ENCODE data around the gene UBB.

The UBB gene

DNA sequence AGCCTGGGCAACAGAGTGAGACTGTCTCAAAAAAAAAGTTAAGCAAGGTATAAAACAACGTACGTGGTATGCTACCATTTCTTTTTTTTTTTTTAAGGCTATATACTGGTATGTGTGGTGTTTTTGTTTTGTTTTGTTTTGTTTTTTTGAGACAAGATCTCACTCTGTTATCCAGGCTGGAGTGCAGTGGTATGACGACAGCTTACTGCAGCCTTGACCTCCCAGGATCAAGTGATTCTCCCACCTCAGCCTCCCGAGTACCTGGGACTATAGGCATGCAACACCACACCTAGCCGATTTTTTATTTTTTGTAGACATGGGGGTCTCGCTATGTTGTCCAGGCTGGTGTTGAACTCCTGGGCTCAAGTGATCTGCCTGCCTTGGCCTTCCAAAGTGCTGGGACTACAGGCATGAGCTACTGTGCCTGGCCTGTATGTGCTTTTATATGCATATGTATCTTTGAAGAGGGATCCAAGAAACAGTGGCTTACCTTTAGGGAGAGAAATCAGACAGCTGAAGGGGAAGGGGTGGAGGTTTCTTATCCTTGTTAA, 34.1 kb upstream of the UBB start:
- no peaks in the 10 kb centered on the region for H3K27me3 ChIP-seq (ENCODE audit: insufficient read depth, low read length, poor library complexity)
- ATAC-seq (ENCODE audit: insufficient read depth, low read depth) = no peak
- no peak overlapping the region for H3K27ac ChIP-seq (ENCODE audit: low read length)
- no peak overlapping the region for H3K4me3 ChIP-seq (ENCODE audit: low read depth in 1 of 2, low read length in 2 of 2)
- H4K20me1 ChIP-seq (ENCODE audit: insufficient read depth, low read length) = peaks cover 12% of the 10 kb centered on the region; the same call in 1 of the 2 replicates
- peaks cover 25% of the 10 kb centered on the region for H3K79me2 ChIP-seq (ENCODE audit: insufficient read depth, low read length)
- H3K9ac ChIP-seq (ENCODE audit: low read depth, low read length) = no peak overlapping the region
- no peak overlapping the region for H2AFZ ChIP-seq (ENCODE audit: low read depth, low read length)
- DNase-seq = no peak
- no peaks in the 10 kb centered on the region for H3K9me3 ChIP-seq (ENCODE audit: insufficient read depth, low read length, severe bottlenecking)
- TF ChIP-seq, protein P1, sequence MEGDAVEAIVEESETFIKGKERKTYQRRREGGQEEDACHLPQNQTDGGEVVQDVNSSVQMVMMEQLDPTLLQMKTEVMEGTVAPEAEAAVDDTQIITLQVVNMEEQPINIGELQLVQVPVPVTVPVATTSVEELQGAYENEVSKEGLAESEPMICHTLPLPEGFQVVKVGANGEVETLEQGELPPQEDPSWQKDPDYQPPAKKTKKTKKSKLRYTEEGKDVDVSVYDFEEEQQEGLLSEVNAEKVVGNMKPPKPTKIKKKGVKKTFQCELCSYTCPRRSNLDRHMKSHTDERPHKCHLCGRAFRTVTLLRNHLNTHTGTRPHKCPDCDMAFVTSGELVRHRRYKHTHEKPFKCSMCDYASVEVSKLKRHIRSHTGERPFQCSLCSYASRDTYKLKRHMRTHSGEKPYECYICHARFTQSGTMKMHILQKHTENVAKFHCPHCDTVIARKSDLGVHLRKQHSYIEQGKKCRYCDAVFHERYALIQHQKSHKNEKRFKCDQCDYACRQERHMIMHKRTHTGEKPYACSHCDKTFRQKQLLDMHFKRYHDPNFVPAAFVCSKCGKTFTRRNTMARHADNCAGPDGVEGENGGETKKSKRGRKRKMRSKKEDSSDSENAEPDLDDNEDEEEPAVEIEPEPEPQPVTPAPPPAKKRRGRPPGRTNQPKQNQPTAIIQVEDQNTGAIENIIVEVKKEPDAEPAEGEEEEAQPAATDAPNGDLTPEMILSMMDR (IDR thresholded peaks at IDR 0.05; ENCODE audit: borderline replicate concordance, extremely low read depth, low read length, poor library complexity, severe bottlenecking) = no peak
- TF ChIP-seq EZH2 (IDR thresholded peaks at IDR 0.05; ENCODE audit: borderline replicate concordance, low read depth, low read length, severe bottlenecking) = no peak
- H3K4me2 ChIP-seq (ENCODE audit: insufficient read depth, low read length) = no peak overlapping the region
- H3K4me1 ChIP-seq (ENCODE audit: insufficient read depth, low read length) = peaks cover 17% of the 10 kb centered on the region; the same call in 1 of the 2 replicates
- H3K36me3 ChIP-seq (ENCODE audit: insufficient read depth, low read length) = peaks cover 66% of the 10 kb centered on the region

DNA sequence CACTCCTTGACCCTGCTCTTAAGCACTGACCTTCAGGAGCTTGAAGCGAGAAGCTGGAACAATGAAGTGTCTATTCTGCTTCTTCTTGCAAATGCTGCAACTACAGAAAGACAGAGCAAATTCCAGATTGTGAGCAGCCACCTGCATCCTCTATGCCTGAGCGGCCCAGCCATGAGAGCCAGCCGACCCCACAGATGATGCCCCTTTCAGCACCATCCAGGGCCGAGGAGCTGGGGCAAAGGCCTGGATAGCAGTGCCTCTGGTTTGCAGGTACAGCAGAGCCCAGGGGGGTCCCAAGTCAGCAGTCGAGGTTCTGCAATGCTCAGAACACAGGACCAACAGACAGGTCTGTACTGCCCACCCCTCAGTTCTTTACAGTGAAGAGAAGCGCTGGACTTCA, 32.3 kb upstream of the UBB start:
- peaks cover 26% of the 10 kb centered on the region for H3K4me1 ChIP-seq (ENCODE audit: insufficient read depth, low read length)
- TF ChIP-seq EZH2 (IDR thresholded peaks at IDR 0.05; ENCODE audit: borderline replicate concordance, low read depth, low read length, severe bottlenecking) = no peak
- TF ChIP-seq, protein P1 (IDR thresholded peaks at IDR 0.05; ENCODE audit: borderline replicate concordance, extremely low read depth, low read length, poor library complexity, severe bottlenecking) = no peak
- H3K4me2 ChIP-seq (ENCODE audit: insufficient read depth, low read length) = no peak overlapping the region
- H3K9ac ChIP-seq (ENCODE audit: low read depth, low read length) = no peak overlapping the region
- peaks cover 10% of the 10 kb centered on the region; the same call in 1 of the 2 replicates for H4K20me1 ChIP-seq (ENCODE audit: insufficient read depth, low read length)
- H3K4me3 ChIP-seq (ENCODE audit: low read depth in 1 of 2, low read length in 2 of 2) = no peak overlapping the region
- no peaks in the 10 kb centered on the region for H3K9me3 ChIP-seq (ENCODE audit: insufficient read depth, low read length, severe bottlenecking)
- H3K79me2 ChIP-seq (ENCODE audit: insufficient read depth, low read length) = peaks cover 41% of the 10 kb centered on the region
- no peak for ATAC-seq (ENCODE audit: insufficient read depth, low read depth)
- H3K27me3 ChIP-seq (ENCODE audit: insufficient read depth, low read length, poor library complexity) = no peaks in the 10 kb centered on the region
- no peak for DNase-seq
- no peak overlapping the region for H3K27ac ChIP-seq (ENCODE audit: low read length)
- H2AFZ ChIP-seq (ENCODE audit: low read depth, low read length) = no peak overlapping the region
- H3K36me3 ChIP-seq (ENCODE audit: insufficient read depth, low read length) = peaks cover 56% of the 10 kb centered on the region

DNA sequence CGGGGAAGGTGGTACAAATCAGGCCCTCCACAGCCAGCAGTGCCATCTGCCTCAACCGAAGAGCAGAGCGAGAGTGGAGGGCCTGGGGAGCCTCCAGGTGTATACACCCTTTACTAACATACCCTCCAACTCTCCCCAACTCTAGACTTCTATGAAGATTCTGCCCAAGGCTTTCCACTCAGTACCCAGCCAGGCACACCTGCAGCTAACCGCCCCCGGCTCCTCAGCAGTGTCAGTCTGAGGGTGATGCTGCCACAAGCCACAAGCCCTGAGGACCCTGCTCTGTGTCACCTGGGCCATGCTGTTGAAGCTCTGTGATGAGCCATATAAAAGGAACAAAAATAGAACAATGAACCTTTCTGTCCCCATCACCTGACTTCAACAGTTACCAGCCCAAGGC, 31.5 kb upstream of the UBB start:
- DNase-seq = peak; percentile 22
- H3K36me3 ChIP-seq (ENCODE audit: insufficient read depth, low read length) = peaks cover 48% of the 10 kb centered on the region
- TF ChIP-seq EZH2 (IDR thresholded peaks at IDR 0.05; ENCODE audit: borderline replicate concordance, low read depth, low read length, severe bottlenecking) = no peak
- TF ChIP-seq, protein P1 (IDR thresholded peaks at IDR 0.05; ENCODE audit: borderline replicate concordance, extremely low read depth, low read length, poor library complexity, severe bottlenecking) = no peak

More for the DNA sequence above, 31.5 kb upstream of the UBB start:
- peaks cover 32% of the 10 kb centered on the region for H3K4me1 ChIP-seq (ENCODE audit: insufficient read depth, low read length)
- no peak overlapping the region for H3K4me3 ChIP-seq (ENCODE audit: low read depth in 1 of 2, low read length in 2 of 2)
- no peak overlapping the region for H2AFZ ChIP-seq (ENCODE audit: low read depth, low read length)
- no peak overlapping the region for H3K9ac ChIP-seq (ENCODE audit: low read depth, low read length)
- H3K9me3 ChIP-seq (ENCODE audit: insufficient read depth, low read length, severe bottlenecking) = no peaks in the 10 kb centered on the region
- no peak for ATAC-seq (ENCODE audit: insufficient read depth, low read depth)
- 0 out of 2 replicates have a peak overlapping the region, but pooled peaks have one; percentile 6 for H3K4me2 ChIP-seq (ENCODE audit: insufficient read depth, low read length)
- no peak overlapping the region for H3K27ac ChIP-seq (ENCODE audit: low read length)
- no peaks in the 10 kb centered on the region for H3K27me3 ChIP-seq (ENCODE audit: insufficient read depth, low read length, poor library complexity)
- H3K79me2 ChIP-seq (ENCODE audit: insufficient read depth, low read length) = peaks cover 41% of the 10 kb centered on the region
- peaks cover 10% of the 10 kb centered on the region; the same call in 1 of the 2 replicates for H4K20me1 ChIP-seq (ENCODE audit: insufficient read depth, low read length)
